ENCODE data around the gene UGT1A5. TPM values are rescaled to one million over a fixed set of nuclear protein-coding genes. Genes with fewer than 3 reads are reported as not detected.

Gene UGT1A5
- total RNA-seq, 1 donor from 2014 or later, result not detected

- peaks cover 5% of the 10 kb centered on the region for H3K27me3 Mint-ChIP-seq (ENCODE audit: low read depth)
- no peaks in the 10 kb centered on the region for H3K4me1 Mint-ChIP-seq
- no peaks in the 10 kb centered on the region for H3K36me3 Mint-ChIP-seq
- no peak for DNase-seq (ENCODE audit: low spot score in 2 of 2, unreplicated experiment in 2 of 2)
- no peak overlapping the region for H3K4me3 Mint-ChIP-seq
- no peak for TF ChIP-seq CTCF (IDR thresholded peaks at IDR 0.05; ENCODE audit: unreplicated experiment)
- peaks cover 50% of the 10 kb centered on the region for H3K9me3 Mint-ChIP-seq
- H3K27ac Mint-ChIP-seq, result no peak overlapping the region
Observed at GRCh38 chr2:233779722-233780121, 67.0 kb downstream of the UGT1A5 start.

GRCh38 chr2:233780771-233781170 is 68.1 kb downstream of the UGT1A5 start:
- no peak for DNase-seq (ENCODE audit: low spot score in 2 of 2, unreplicated experiment in 2 of 2)
- Mint-ChIP-seq H3K4me1 (no peaks in the 10 kb centered on the region), H3K27ac (no peak overlapping the region), H3K4me3 (no peak overlapping the region), H3K27me3 (ENCODE audit: low read depth) (peaks cover 5% of the 10 kb centered on the region), H3K36me3 (no peaks in the 10 kb centered on the region), H3K9me3 (peaks cover 49% of the 10 kb centered on the region)
- TF ChIP-seq CTCF (IDR thresholded peaks at IDR 0.05; ENCODE audit: unreplicated experiment), result no peak

- Mint-ChIP-seq H3K27ac (no peak overlapping the region), H3K9me3 (peaks cover 4% of the 10 kb centered on the region), H3K27me3 (ENCODE audit: low read depth) (peaks cover 16% of the 10 kb centered on the region), H3K36me3 (no peaks in the 10 kb centered on the region), H3K4me1 (no peaks in the 10 kb centered on the region), H3K4me3 (no peak overlapping the region)
- no peak for TF ChIP-seq CTCF (IDR thresholded peaks at IDR 0.05; ENCODE audit: unreplicated experiment)
- peak in 1 of 2 experiments; percentile 16 for DNase-seq (ENCODE audit: low spot score in 2 of 2, unreplicated experiment in 2 of 2)
Observed at GRCh38 chr2:233789554-233789953, 76.8 kb downstream of the UGT1A5 start.

- Mint-ChIP-seq H3K36me3 (no peaks in the 10 kb centered on the region), H3K4me1 (no peaks in the 10 kb centered on the region), H3K27me3 (ENCODE audit: low read depth) (peaks cover 16% of the 10 kb centered on the region), H3K27ac (no peak overlapping the region), H3K9me3 (peaks cover 2% of the 10 kb centered on the region), H3K4me3 (no peak overlapping the region)
- peak in 1 of 2 experiments; percentile 17 for DNase-seq (ENCODE audit: low spot score in 2 of 2, unreplicated experiment in 2 of 2)
- TF ChIP-seq CTCF (IDR thresholded peaks at IDR 0.05; ENCODE audit: unreplicated experiment), result no peak
Observed at GRCh38 chr2:233791151-233791882, 78.6 kb downstream of the UGT1A5 start.

GRCh38 chr2:233791883-233792329 is 79.2 kb downstream of the UGT1A5 start:
- Mint-ChIP-seq H3K9me3 (no peaks in the 10 kb centered on the region), H3K4me3 (no peak overlapping the region), H3K27ac (no peak overlapping the region), H3K4me1 (no peaks in the 10 kb centered on the region), H3K27me3 (ENCODE audit: low read depth) (peaks cover 16% of the 10 kb centered on the region), H3K36me3 (no peaks in the 10 kb centered on the region)
- TF ChIP-seq CTCF (IDR thresholded peaks at IDR 0.05; ENCODE audit: unreplicated experiment), result no peak
- peak in 1 of 2 experiments; percentile 36 for DNase-seq (ENCODE audit: low spot score in 2 of 2, unreplicated experiment in 2 of 2)

All from mesothelial cell of epicardium (in vitro differentiated cells).